Smooth muscle cell (in vitro differentiated cells): ENCODE measurements around the gene TPSD1. TPM values are rescaled to one million over a fixed set of nuclear protein-coding genes. Genes with fewer than 3 reads are reported as not detected.

Experiments
- DNase-seq: peaks from one replicate; lab custom pipeline; 2025; ENCODE audit not compliant: unreplicated experiment; lab: John Stamatoyannopoulos, UW
- H2AFZ ChIP-seq: fragments of 200-600 bp; sonication (generic); 2 replicates; pipeline ENCODE4 v1.6.0; 2016; ENCODE audit warnings: antibody characterized with exemption, low read depth, mild to moderate bottlenecking
- H3F3A ChIP-seq: fragments of 200-600 bp; sonication (generic); 2 replicates; pipeline ENCODE4 v1.6.0; 2017; ENCODE audit warnings: antibody characterized with exemption, low read depth
- H3K27ac ChIP-seq: fragments of 200-600 bp; sonication (generic); 2 replicates; pipeline ENCODE4 v1.5.1; 2016; ENCODE audit warnings: low read depth, mild to moderate bottlenecking
- H3K27me3 ChIP-seq: fragments of 200-600 bp; sonication (generic); 2 replicates; pipeline ENCODE4 v1.6.1; 2016; ENCODE audit warnings: low read depth, mild to moderate bottlenecking
- H3K36me3 ChIP-seq: fragments of 200-600 bp; sonication (generic); 2 replicates; pipeline ENCODE4 v1.5.1; 2016; ENCODE audit warnings: low read depth
- H3K4me1 ChIP-seq: fragments of 200-600 bp; sonication (generic); 2 replicates; pipeline ENCODE4 v1.5.1; 2016; ENCODE audit warnings: low read depth
- H3K4me2 ChIP-seq: fragments of 200-600 bp; sonication (generic); 2 replicates; pipeline ENCODE4 v1.6.0; 2016; ENCODE audit warnings: mild to moderate bottlenecking
- H3K4me3 ChIP-seq: fragments of 200-600 bp; sonication (generic); 2 replicates; pipeline ENCODE4 v1.5.1; 2016; ENCODE audit warnings: mild to moderate bottlenecking
- H3K79me2 ChIP-seq: fragments of 200-600 bp; sonication (generic); 2 replicates; pipeline ENCODE4 v1.6.0; 2016; ENCODE audit warnings: low read depth, mild to moderate bottlenecking
- H3K9ac ChIP-seq: fragments of 200-600 bp; sonication (generic); 2 replicates; pipeline ENCODE4 v1.6.0; 2016; ENCODE audit warnings: low read depth
- H3K9me3 ChIP-seq: fragments of 200-600 bp; sonication (generic); replicated peaks from 2 replicates; pipeline ENCODE4 v1.5.1; 2016; ENCODE audit warnings: low read depth
- H4K20me1 ChIP-seq: fragments of 200-600 bp; sonication (generic); 2 replicates; pipeline ENCODE4 v1.6.0; 2016; ENCODE audit warnings: low read depth
- WGBS: methylation state at CpG from one replicate; pipeline ENCODE4 v1.1.7; 2016; ENCODE audit warnings: low lambda C conversion rate; 5-methylcytosine and 5-hydroxymethylcytosine counted together
- polyA plus RNA-seq: library from polyadenylated mRNA; unstranded; fragments of >200 nt; fragmentation: Nextera tagmentation; extraction: Ambion mirVana; gene quantifications from 2 replicates; pipeline ENCODE4 v1.2.1, GENCODE V29; 2016
- total RNA-seq: library from RNA; depleted of rRNA; stranded (reverse); fragments of >200 nt; gene quantifications from 2 replicates; pipeline ENCODE4 v1.2.3, GENCODE V29; 2014
- TF ChIP-seq, protein P1 (sequence below): fragments of 200-600 bp; sonication (generic); IDR thresholded peaks from 2 replicates; pipeline ENCODE4 v1.5.1; 2017; ENCODE audit warnings: borderline replicate concordance, mild to moderate bottlenecking, antibody characterized with exemption; ENCODE audit not compliant: insufficient read depth, poor library complexity, severe bottlenecking

The TPSD1 gene
- total and polyA plus RNA-seq, 2 experiments from 2014 or later: not detected

DNA sequence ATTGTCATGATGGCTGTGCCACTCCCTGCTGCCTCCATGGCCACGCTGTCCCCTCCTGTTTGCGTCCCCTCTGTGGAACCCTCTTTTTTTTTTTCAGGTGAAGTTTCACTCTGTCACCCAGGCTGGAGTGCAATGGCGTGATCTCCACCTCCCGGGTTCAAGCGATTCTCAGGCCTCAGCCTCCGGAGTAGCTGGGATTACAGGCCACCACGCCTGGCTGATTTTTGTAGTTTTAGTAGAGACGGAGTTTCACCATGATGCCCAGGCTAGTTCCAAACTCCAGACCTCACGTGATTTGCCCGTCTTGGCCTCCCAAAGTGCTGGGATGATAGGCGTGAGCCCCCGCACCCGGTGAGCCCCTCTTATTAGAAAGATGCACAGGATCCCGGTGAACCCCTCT, 42.5 kb downstream of the TPSD1 start:
- H3K9me3 ChIP-seq: no peaks in the 10 kb centered on the region
- H3K79me2 ChIP-seq: no peaks in the 10 kb centered on the region

DNA sequence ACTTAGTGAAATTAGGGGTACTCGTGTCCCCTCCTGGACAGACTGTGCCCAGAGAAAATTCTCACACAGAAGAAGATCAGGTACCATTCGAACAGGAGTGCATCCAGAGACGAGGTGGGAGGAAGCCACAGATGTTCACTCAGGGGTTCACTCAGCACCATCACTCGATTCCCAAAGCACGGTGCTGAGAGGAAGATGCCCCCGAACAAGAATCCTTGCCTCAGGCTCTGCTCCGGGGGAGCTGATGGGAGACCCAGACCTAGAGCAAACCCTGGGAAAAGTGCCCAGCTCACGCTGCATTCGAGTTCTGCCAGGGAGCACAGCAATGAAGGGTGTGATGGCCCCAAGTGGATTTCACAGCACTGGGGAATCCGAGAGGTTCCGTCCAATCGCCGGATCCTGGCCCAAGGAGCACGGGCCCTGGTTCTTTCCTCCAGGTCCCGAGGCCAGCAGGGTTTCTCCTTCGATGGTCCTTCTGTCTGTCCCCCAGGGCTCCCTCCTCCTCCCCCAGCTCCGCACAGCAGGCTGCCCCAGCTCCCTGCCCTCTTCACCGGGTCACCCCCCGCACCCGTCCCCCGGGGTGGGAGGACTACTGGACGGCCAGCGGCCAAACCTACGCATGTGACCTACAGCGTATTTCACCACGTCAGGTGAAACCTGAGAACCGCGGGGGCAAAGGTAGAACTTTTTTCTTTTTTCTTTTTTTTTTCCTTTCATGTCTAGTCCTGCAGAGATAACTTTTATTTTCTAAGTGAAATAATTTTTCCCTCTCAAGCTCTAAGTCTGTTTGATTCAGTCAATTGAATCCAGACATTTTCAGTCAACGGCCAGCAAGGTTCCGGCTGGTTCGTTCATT, 43.4 kb downstream of the TPSD1 start:
- 87% methylated on average over 31 of the region's 31 CpGs for WGBS
- H3K4me3 ChIP-seq: no peak overlapping the region

More for the DNA sequence above, 42.5 kb downstream of the TPSD1 start:
- Histone ChIP-seq H3K4me3 (no peak overlapping the region), H3F3A (no peaks in the 10 kb centered on the region), H3K27me3 (peaks cover 6% of the 10 kb centered on the region), H3K27ac (no peak overlapping the region), H3K36me3 (no peaks in the 10 kb centered on the region), H4K20me1 (no peaks in the 10 kb centered on the region), H3K9ac (no peak overlapping the region), H3K4me2 (no peak overlapping the region), H2AFZ (no peak overlapping the region), H3K4me1 (no peaks in the 10 kb centered on the region)
- TF ChIP-seq, protein P1, sequence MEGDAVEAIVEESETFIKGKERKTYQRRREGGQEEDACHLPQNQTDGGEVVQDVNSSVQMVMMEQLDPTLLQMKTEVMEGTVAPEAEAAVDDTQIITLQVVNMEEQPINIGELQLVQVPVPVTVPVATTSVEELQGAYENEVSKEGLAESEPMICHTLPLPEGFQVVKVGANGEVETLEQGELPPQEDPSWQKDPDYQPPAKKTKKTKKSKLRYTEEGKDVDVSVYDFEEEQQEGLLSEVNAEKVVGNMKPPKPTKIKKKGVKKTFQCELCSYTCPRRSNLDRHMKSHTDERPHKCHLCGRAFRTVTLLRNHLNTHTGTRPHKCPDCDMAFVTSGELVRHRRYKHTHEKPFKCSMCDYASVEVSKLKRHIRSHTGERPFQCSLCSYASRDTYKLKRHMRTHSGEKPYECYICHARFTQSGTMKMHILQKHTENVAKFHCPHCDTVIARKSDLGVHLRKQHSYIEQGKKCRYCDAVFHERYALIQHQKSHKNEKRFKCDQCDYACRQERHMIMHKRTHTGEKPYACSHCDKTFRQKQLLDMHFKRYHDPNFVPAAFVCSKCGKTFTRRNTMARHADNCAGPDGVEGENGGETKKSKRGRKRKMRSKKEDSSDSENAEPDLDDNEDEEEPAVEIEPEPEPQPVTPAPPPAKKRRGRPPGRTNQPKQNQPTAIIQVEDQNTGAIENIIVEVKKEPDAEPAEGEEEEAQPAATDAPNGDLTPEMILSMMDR: no peak
- DNase-seq: no peak
- WGBS: 91% methylated on average over 14 of the region's 14 CpGs

DNA sequence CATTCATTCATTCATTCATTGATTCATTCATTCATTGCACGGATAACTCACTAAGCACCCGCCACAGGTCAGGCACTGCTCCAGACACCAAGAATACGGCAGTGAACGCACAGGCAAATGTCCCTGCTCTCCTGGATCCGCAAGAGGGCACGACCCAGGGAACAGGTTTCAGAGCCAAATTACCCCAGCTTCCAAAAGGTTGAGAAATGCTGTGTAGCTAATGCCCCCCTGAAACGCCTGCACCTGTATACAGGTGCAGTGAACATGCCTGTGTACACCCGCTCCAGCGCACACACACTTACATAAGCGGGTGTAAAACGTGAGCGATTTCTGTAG, 44.0 kb downstream of the TPSD1 start:
- Histone ChIP-seq H3K4me3 (no peak overlapping the region), H3K27ac (no peak overlapping the region), H3K4me1 (no peaks in the 10 kb centered on the region), H3K36me3 (no peaks in the 10 kb centered on the region), H3K4me2 (no peak overlapping the region), H3F3A (no peaks in the 10 kb centered on the region), H3K9me3 (no peaks in the 10 kb centered on the region), H3K9ac (no peak overlapping the region), H2AFZ (no peak overlapping the region), H3K27me3 (peaks cover 6% of the 10 kb centered on the region), H3K79me2 (no peaks in the 10 kb centered on the region), H4K20me1 (no peaks in the 10 kb centered on the region)
- DNase-seq: no peak
- WGBS: 89% methylated on average over 12 of the region's 12 CpGs
- TF ChIP-seq, protein P1: no peak

More for the DNA sequence above, 43.4 kb downstream of the TPSD1 start:
- Histone ChIP-seq H3K9ac (no peak overlapping the region), H3K9me3 (no peaks in the 10 kb centered on the region), H4K20me1 (no peaks in the 10 kb centered on the region), H3F3A (no peaks in the 10 kb centered on the region), H3K27ac (no peak overlapping the region), H3K27me3 (peaks cover 6% of the 10 kb centered on the region), H3K36me3 (no peaks in the 10 kb centered on the region), H3K79me2 (no peaks in the 10 kb centered on the region), H3K4me1 (no peaks in the 10 kb centered on the region), H3K4me2 (no peak overlapping the region), H2AFZ (no peak overlapping the region)
- DNase-seq: no peak
- TF ChIP-seq, protein P1: no peak
